Renal cortex interstitium (tissue), 11 donors: ENCODE measurements around the gene SYN1. TPM values are rescaled to one million over a fixed set of nuclear protein-coding genes. Genes with fewer than 3 reads are reported as not detected.
A peak's percentile ranks its signal among the peaks of the same experiment; 100 is the strongest.

Source experiments
- DNase-seq, 11 donors: peaks; one replicate each; pipeline ENCODE4 v3.0.0-alpha.2; 2013; ENCODE audit warnings: low read depth in 9 of 11, low spot score in 4 of 11; ENCODE audit errors: extremely low read depth in 1 of 11
- polyA plus RNA-seq, 3 donors: library from polyadenylated mRNA; unstranded; fragments of 120-200 nt; gene quantifications; one replicate each; pipeline ENCODE4 v1.2.1, GENCODE V29; 2013; ENCODE audit not compliant: insufficient read length in 3 of 3

SYN1 gene
- polyA plus RNA-seq, 3 donors, result 5.6 to 7.6 (median 6.7) TPM

- peak in 8 of 11 donors; percentile 31 to 77 (median 68) for DNase-seq
Observed at GRCh38 chrX:47581731-47582647, 37.7 kb downstream of the SYN1 start, which contains the start of gene TIMP1. Gene TIMP1, plus strand, starts transcription at chrX:47582436. Its CDS starts 980 bp downstream, at chrX:47583416.

- no peak for DNase-seq
Observed at GRCh38 chrX:47579537-47579936, 40.1 kb downstream of the SYN1 start.

GRCh38 chrX:47578692-47579091, 41.0 kb downstream of the SYN1 start:
- no peak for DNase-seq

- DNase-seq, result no peak
Observed at GRCh38 chrX:47577901-47578300, 41.8 kb downstream of the SYN1 start.

- no peak for DNase-seq
Observed at GRCh38 chrX:47577424-47577823, 42.2 kb downstream of the SYN1 start.

GRCh38 chrX:47576021-47576898, 43.4 kb downstream of the SYN1 start:
- DNase-seq, result no peak

GRCh38 chrX:47574547-47575301, 44.9 kb downstream of the SYN1 start:
- no peak for DNase-seq

- no peak for DNase-seq
Observed at GRCh38 chrX:47574076-47574546, 45.5 kb downstream of the SYN1 start.

GRCh38 chrX:47573341-47574075, 46.1 kb downstream of the SYN1 start:
- DNase-seq, result peak in 8 of 11 donors; percentile 24 to 70 (median 56)

GRCh38 chrX:47572773-47573340, 46.8 kb downstream of the SYN1 start:
- DNase-seq, result no peak

- no peak for DNase-seq
Observed at GRCh38 chrX:47571896-47572295, 47.8 kb downstream of the SYN1 start.

- DNase-seq, result no peak
Observed at GRCh38 chrX:47571215-47571614, 48.4 kb downstream of the SYN1 start.

GRCh38 chrX:47570794-47571193, 48.9 kb downstream of the SYN1 start:
- no peak for DNase-seq

GRCh38 chrX:47568656-47569295, 50.9 kb downstream of the SYN1 start:
- DNase-seq, result no peak

GRCh38 chrX:47566841-47567240, 52.8 kb downstream of the SYN1 start:
- no peak for DNase-seq

GRCh38 chrX:47564438-47565085, 55.1 kb downstream of the SYN1 start:
- no peak for DNase-seq

GRCh38 chrX:47563801-47564315, 55.8 kb downstream of the SYN1 start:
- DNase-seq, result no peak
